GM18520 (cell line): ENCODE results near the gene CFAP97D2.

Experiments used
- ATAC-seq: cut with Tn5 transposase; IDR thresholded peaks from one replicate; pipeline ENCODE4 v1.9.1; 2021; ENCODE audit not compliant: unreplicated experiment

CFAP97D2 gene

GRCh38 chr13:114264886-114265611 lies 86.0 kb downstream of the CFAP97D2 start:
- ATAC-seq, result no peak

GRCh38 chr13:114266241-114266640 lies 87.2 kb downstream of the CFAP97D2 start:
- ATAC-seq, result no peak

- ATAC-seq, result no peak
Observed at GRCh38 chr13:114268344-114269280, 89.6 kb downstream of the CFAP97D2 start.

- ATAC-seq, result no peak
Observed at GRCh38 chr13:114269281-114269770, 90.3 kb downstream of the CFAP97D2 start.
